HG03575 (cell line): ENCODE data around the gene AIF1L.

ENCODE experiments used
- ATAC-seq: cut with Tn5 transposase; IDR thresholded peaks from one replicate; pipeline ENCODE4 v1.9.1; 2021; ENCODE audit not compliant: unreplicated experiment, insufficient number of reproducible peaks, low FRiP score; ENCODE audit errors: extremely low read depth

The AIF1L gene

GRCh38 chr9:131096269-131097125, at the start of gene AIF1L:
Gene AIF1L (plus strand): TSS chr9:131096531. CDS start chr9:131096630, 99 bp downstream.
- no peak for ATAC-seq

GRCh38 chr9:131046581-131047202, 49.6 kb upstream of the AIF1L start:
- no peak for ATAC-seq

GRCh38 chr9:131048332-131048731, 48.0 kb upstream of the AIF1L start:
- no peak for ATAC-seq

- ATAC-seq = no peak
These were observed 47.5 kb upstream of the AIF1L start for GRCh38 chr9:131048820-131049219.

- no peak for ATAC-seq
These were observed 46.3 kb upstream of the AIF1L start for GRCh38 chr9:131049829-131050715.

- ATAC-seq = no peak
These were observed 45.5 kb upstream of the AIF1L start for GRCh38 chr9:131050831-131051230.

GRCh38 chr9:131051592-131052517, 44.5 kb upstream of the AIF1L start:
- ATAC-seq = no peak

- no peak for ATAC-seq
These were observed 42.4 kb upstream of the AIF1L start for GRCh38 chr9:131053896-131054295.

- no peak for ATAC-seq
These were observed 39.4 kb upstream of the AIF1L start for GRCh38 chr9:131056781-131057506.

- ATAC-seq = no peak
These were observed 35.3 kb upstream of the AIF1L start for GRCh38 chr9:131060900-131061630.

GRCh38 chr9:131062969-131063368, 33.4 kb upstream of the AIF1L start:
- no peak for ATAC-seq

- no peak for ATAC-seq
These were observed 30.7 kb upstream of the AIF1L start for GRCh38 chr9:131065599-131065998.

GRCh38 chr9:131067625-131068024, 28.7 kb upstream of the AIF1L start:
- no peak for ATAC-seq

GRCh38 chr9:131068076-131068816, 28.1 kb upstream of the AIF1L start:
- no peak for ATAC-seq

- ATAC-seq = no peak
These were observed 26.6 kb upstream of the AIF1L start for GRCh38 chr9:131069699-131070098.

GRCh38 chr9:131072107-131072870, 24.0 kb upstream of the AIF1L start:
- ATAC-seq = no peak
